OCI-LY3 (cell line): ENCODE data around the gene MMS22L.

ENCODE experiments used
- H2AFZ ChIP-seq: fragments of 200-600, 300-600 bp; shearing (Covaris generic); 2 replicates; pipeline ENCODE4 v1.6.0; 2014; ENCODE audit warnings: antibody characterized with exemption, low read depth, low read length
- H3K27ac ChIP-seq: fragments of 200-600, 300-600 bp; sonication (generic); 2 replicates; pipeline ENCODE4 v1.5.1; 2014; ENCODE audit warnings: mild to moderate bottlenecking, low read length, moderate library complexity, mixed read lengths
- H3K27me3 ChIP-seq: fragments of 200-600, 300-600 bp; sonication (generic); 2 replicates; pipeline ENCODE4 v1.6.1; 2014; ENCODE audit warnings: low read depth, low read length, mixed read lengths
- H3K36me3 ChIP-seq: fragments of 200-600, 300-600 bp; sonication (generic); replicated peaks from 2 replicates; pipeline ENCODE3; 2014; ENCODE audit warnings: low read depth, low read length, mixed read lengths
- H3K4me1 ChIP-seq: fragments of 300-600, 200-600 bp; sonication (generic); 2 replicates; pipeline ENCODE4 v1.6.1; 2014; ENCODE audit warnings: low read length, mixed read lengths
- H3K4me2 ChIP-seq: fragments of 200-600, 300-600 bp; sonication (generic); 2 replicates; pipeline ENCODE4 v1.6.1; 2014; ENCODE audit warnings: low read length, mixed read lengths
- H3K4me3 ChIP-seq: fragments of 300-600, 200-600 bp; sonication (generic); 2 replicates; pipeline ENCODE4 v1.5.1; 2014; ENCODE audit warnings: antibody characterized with exemption, mild to moderate bottlenecking, low read length, moderate library complexity
- H3K79me2 ChIP-seq: fragments of 300-600, 200-600 bp; shearing (Covaris generic); 2 replicates; pipeline ENCODE4 v1.6.1; 2014; ENCODE audit warnings: mild to moderate bottlenecking, low read length, mixed read lengths
- H3K9ac ChIP-seq: fragments of 300-600, 200-600 bp; shearing (Covaris generic); 2 replicates; pipeline ENCODE4 v1.6.0; 2014; ENCODE audit warnings: mild to moderate bottlenecking, low read length, moderate library complexity
- H3K9me3 ChIP-seq: fragments of 200-600, 300-600 bp; shearing (Covaris generic); 2 replicates; pipeline ENCODE4 v1.6.1; 2014; ENCODE audit warnings: low read length, mixed read lengths; ENCODE audit not compliant: insufficient read depth
- H4K20me1 ChIP-seq: fragments of 200-600, 300-600 bp; sonication (generic); 2 replicates; pipeline ENCODE4 v1.6.1; 2016; ENCODE audit warnings: low read length, mixed read lengths; ENCODE audit not compliant: insufficient read depth
- EZH2phosphoT487 ChIP-seq: fragments of 200-600 bp; shearing (Covaris generic); IDR thresholded peaks from 2 replicates; pipeline ENCODE4 v1.6.1; 2018; ENCODE audit warnings: antibody characterized with exemption, mixed run types, low read depth
- TF ChIP-seq, protein P1 (sequence below): fragments of 200-600, 300-600 bp; sonication (generic); IDR thresholded peaks from 2 replicates; pipeline ENCODE4 v1.5.1; 2014; ENCODE audit warnings: antibody characterized with exemption, low read length, low read depth

The MMS22L gene

DNA sequence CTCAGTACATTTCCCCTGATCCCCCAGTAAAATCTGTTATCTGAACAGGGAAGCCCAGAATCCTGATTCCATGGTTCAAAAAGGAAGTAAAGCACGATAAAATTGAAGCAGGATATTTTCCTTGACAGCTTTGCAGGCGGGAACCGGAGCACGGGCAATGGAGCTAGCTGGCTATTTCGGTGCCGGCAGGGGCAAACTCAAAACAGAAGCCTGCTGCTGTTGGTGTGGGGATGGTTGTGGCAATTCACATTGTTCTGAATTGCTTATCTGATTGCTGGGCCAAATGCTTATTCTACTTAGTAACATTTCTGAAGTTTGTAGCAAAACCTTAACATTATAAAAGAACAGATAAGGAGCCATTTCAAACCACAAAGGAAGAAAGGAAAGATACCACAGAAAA is 172.4 kb downstream of the MMS22L start:
- H3K4me2 ChIP-seq = no peak overlapping the region
- no peaks in the 10 kb centered on the region for H3K9me3 ChIP-seq
- no peak overlapping the region for H2AFZ ChIP-seq
- H3K4me3 ChIP-seq = no peak overlapping the region
- no peaks in the 10 kb centered on the region for H4K20me1 ChIP-seq
- no peaks in the 10 kb centered on the region for H3K36me3 ChIP-seq
- no peak overlapping the region for H3K9ac ChIP-seq
- no peaks in the 10 kb centered on the region for H3K27me3 ChIP-seq
- no peak overlapping the region for H3K27ac ChIP-seq
- TF ChIP-seq, protein P1, sequence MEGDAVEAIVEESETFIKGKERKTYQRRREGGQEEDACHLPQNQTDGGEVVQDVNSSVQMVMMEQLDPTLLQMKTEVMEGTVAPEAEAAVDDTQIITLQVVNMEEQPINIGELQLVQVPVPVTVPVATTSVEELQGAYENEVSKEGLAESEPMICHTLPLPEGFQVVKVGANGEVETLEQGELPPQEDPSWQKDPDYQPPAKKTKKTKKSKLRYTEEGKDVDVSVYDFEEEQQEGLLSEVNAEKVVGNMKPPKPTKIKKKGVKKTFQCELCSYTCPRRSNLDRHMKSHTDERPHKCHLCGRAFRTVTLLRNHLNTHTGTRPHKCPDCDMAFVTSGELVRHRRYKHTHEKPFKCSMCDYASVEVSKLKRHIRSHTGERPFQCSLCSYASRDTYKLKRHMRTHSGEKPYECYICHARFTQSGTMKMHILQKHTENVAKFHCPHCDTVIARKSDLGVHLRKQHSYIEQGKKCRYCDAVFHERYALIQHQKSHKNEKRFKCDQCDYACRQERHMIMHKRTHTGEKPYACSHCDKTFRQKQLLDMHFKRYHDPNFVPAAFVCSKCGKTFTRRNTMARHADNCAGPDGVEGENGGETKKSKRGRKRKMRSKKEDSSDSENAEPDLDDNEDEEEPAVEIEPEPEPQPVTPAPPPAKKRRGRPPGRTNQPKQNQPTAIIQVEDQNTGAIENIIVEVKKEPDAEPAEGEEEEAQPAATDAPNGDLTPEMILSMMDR = no peak
- TF ChIP-seq EZH2phosphoT487 = no peak
- no peaks in the 10 kb centered on the region for H3K4me1 ChIP-seq
- H3K79me2 ChIP-seq = no peaks in the 10 kb centered on the region

DNA sequence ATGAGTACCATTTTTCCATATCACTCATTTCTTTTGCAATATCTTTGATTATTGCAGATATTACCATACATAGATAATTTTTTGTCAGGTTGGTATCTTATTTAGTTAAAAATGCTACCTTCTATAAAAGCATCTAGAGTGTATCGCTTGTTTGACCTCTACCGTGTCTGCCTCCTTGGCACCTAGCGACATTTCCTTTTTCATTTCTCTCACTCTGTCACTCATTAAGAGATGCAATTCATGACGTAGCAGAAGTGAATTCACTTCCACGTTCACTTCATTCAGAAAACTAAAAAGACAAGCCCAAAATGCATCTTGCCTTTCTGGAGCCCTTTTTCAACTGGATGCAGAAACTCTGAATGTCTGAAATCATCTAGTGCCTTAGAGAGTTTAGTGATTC is 172.9 kb downstream of the MMS22L start:
- H3K9ac ChIP-seq = no peak overlapping the region
- no peaks in the 10 kb centered on the region for H3K27me3 ChIP-seq
- H3K27ac ChIP-seq = no peak overlapping the region
- H3K4me2 ChIP-seq = no peak overlapping the region
- no peaks in the 10 kb centered on the region for H3K9me3 ChIP-seq
- no peak overlapping the region for H3K4me3 ChIP-seq
- no peak overlapping the region for H2AFZ ChIP-seq
- no peaks in the 10 kb centered on the region for H3K36me3 ChIP-seq
- no peaks in the 10 kb centered on the region for H4K20me1 ChIP-seq
- H3K79me2 ChIP-seq = no peaks in the 10 kb centered on the region
- TF ChIP-seq EZH2phosphoT487 = no peak
- TF ChIP-seq, protein P1 = no peak
- H3K4me1 ChIP-seq = no peaks in the 10 kb centered on the region

DNA sequence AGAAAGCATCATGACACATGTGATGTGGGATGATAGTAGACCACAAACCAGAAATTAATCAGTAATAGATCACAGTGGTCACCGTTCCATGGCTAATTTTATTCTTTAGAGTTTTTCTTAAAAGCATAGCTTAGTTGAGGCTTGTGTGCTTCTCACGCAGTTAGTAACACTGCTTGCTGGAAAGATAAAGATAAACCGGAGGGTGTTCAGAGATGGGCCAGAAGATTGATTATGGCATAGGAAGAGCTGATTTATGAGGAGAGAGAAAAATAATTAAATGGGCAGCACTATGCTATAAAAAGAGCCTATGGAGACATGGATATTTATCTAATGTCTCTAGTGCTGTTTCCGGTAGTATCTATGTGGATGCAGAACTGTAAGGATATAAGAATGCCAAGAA is 173.6 kb downstream of the MMS22L start:
- no peaks in the 10 kb centered on the region for H3K9me3 ChIP-seq
- H3K79me2 ChIP-seq = no peaks in the 10 kb centered on the region
- no peak overlapping the region for H3K4me2 ChIP-seq
- no peaks in the 10 kb centered on the region for H3K4me1 ChIP-seq
- H3K36me3 ChIP-seq = no peaks in the 10 kb centered on the region
- no peak overlapping the region for H3K4me3 ChIP-seq
- no peak overlapping the region for H2AFZ ChIP-seq
- H3K27ac ChIP-seq = no peak overlapping the region
- no peak overlapping the region for H3K9ac ChIP-seq
- H4K20me1 ChIP-seq = no peaks in the 10 kb centered on the region
- no peak for TF ChIP-seq EZH2phosphoT487
- TF ChIP-seq, protein P1 = no peak
- no peaks in the 10 kb centered on the region for H3K27me3 ChIP-seq

DNA sequence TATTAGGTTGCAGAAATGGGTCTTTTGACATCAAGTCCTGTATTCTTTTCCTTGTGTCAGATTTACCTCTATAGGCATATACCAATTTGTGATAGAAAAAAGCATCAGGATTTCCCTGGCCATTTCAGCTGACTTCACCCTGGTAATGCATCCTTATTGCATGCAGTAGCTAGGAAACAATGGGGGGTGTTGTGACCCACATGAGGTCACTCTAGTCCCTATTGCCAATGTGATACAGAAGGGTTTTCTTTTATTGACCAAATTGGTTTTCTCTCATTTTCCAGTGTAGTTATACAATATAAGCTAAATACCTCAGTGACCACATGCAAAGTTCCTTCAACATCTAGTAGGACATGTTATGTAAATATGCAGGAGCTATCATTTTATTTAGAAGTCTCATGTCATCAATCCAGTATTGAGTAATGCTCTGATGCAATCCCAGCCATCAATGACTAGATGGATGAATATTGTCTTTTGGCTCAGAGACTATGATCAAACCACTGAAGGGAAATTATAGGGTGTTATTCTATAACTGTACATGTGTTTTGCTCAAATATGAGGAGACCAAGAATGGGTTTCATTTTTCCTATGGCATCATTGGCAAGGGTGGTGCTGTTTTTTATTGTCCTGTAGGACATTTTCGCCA is 180.7 kb downstream of the MMS22L start:
- no peaks in the 10 kb centered on the region for H3K4me1 ChIP-seq
- no peak for TF ChIP-seq EZH2phosphoT487
- TF ChIP-seq, protein P1 = no peak

More for the DNA sequence above, 180.7 kb downstream of the MMS22L start:
- Histone ChIP-seq H4K20me1 (no peaks in the 10 kb centered on the region), H3K27me3 (no peaks in the 10 kb centered on the region), H3K9me3 (no peaks in the 10 kb centered on the region), H3K79me2 (no peaks in the 10 kb centered on the region), H3K9ac (no peak overlapping the region), H3K4me2 (no peak overlapping the region), H3K4me3 (no peak overlapping the region), H2AFZ (no peak overlapping the region), H3K27ac (no peak overlapping the region), H3K36me3 (no peaks in the 10 kb centered on the region)
